ENCODE measurements around the gene MAP2K2.

The MAP2K2 gene

GRCh38 chr19:4059891-4060620, 63.9 kb downstream of the MAP2K2 start:
- Histone ChIP-seq H3K27ac (peak overlapping the region; percentile 71 to 97 (median 88)), H4K20me1 (peaks cover 99 to 100% (median 100%) of the 10 kb centered on the region in 11 experiments), H3K27me3 (no peaks in the 10 kb centered on the region), H3K9ac (peak overlapping the region; percentile 71 to 100 (median 96); a peak in 21 of 22 replicates), H3K4me1 (peaks cover 64 to 88% (median 72%) of the 10 kb centered on the region in 10 experiments), H3K4me2 (peak overlapping the region; percentile 60 to 100 (median 99)), H3K9me3 (replicated peaks in 1 of 11) (no peaks in the 10 kb centered on the region), H3K4me3 (peak overlapping the region in 4 of 10 experiments; percentile 9 to 99 (median 96); a peak in 5 of 20 replicates), H3K36me3 (peaks cover 26 to 97% (median 81%) of the 10 kb centered on the region in 11 experiments)
- no peak for TF ChIP-seq Cebpa-rat (IDR thresholded peaks at IDR 0.05)

- Histone ChIP-seq H3K27ac (peak overlapping the region; percentile 71 to 97 (median 88)), H3K4me1 (peaks cover 64 to 94% (median 72%) of the 10 kb centered on the region in 10 experiments), H3K9ac (peak overlapping the region; percentile 71 to 100 (median 96); a peak in 20 of 22 replicates), H3K9me3 (replicated peaks in 1 of 11) (no peaks in the 10 kb centered on the region), H3K4me2 (peak overlapping the region; percentile 60 to 100 (median 99); a peak in 21 of 22 replicates), H4K20me1 (peaks cover 100% of the 10 kb centered on the region in 11 experiments), H3K27me3 (no peaks in the 10 kb centered on the region), H3K4me3 (peak overlapping the region in 6 of 10 experiments; percentile 23 to 99 (median 68); a peak in 9 of 20 replicates), H3K36me3 (peaks cover 32 to 99% (median 85%) of the 10 kb centered on the region in 11 experiments)
- TF ChIP-seq Cebpa-rat (IDR thresholded peaks at IDR 0.05) = no peak
Measured at GRCh38 chr19:4059453-4059871, 64.5 kb downstream of the MAP2K2 start.

- H3K4me2 ChIP-seq = peak overlapping the region; percentile 60 to 100 (median 99); a peak in 21 of 22 replicates
- peaks cover 38 to 99% (median 87%) of the 10 kb centered on the region in 11 experiments for H3K36me3 ChIP-seq
- H3K9me3 ChIP-seq (replicated peaks in 1 of 11) = no peaks in the 10 kb centered on the region
- H3K4me1 ChIP-seq = peaks cover 61 to 99% (median 70%) of the 10 kb centered on the region in 10 experiments
- TF ChIP-seq Cebpa-rat (IDR thresholded peaks at IDR 0.05) = no peak; a peak in 1 of 22 replicates
- peaks cover 100% of the 10 kb centered on the region in 11 experiments for H4K20me1 ChIP-seq
- peak overlapping the region; percentile 71 to 97 (median 88) for H3K27ac ChIP-seq
- peak overlapping the region in 9 of 10 experiments; percentile 14 to 99 (median 29); a peak in 13 of 20 replicates for H3K4me3 ChIP-seq
- H3K9ac ChIP-seq = peak overlapping the region; percentile 71 to 100 (median 96)
- H3K27me3 ChIP-seq = no peaks in the 10 kb centered on the region
Measured at GRCh38 chr19:4058693-4059452, 65.0 kb downstream of the MAP2K2 start.

- peak overlapping the region in 8 of 10 experiments; percentile 14 to 99 (median 35); a peak in 10 of 20 replicates for H3K4me3 ChIP-seq
- H3K9ac ChIP-seq = peak overlapping the region; percentile 71 to 100 (median 96)
- no peaks in the 10 kb centered on the region for H3K27me3 ChIP-seq
- H3K4me1 ChIP-seq = peaks cover 53 to 99% (median 68%) of the 10 kb centered on the region in 10 experiments
- TF ChIP-seq Cebpa-rat (IDR thresholded peaks at IDR 0.05) = peak in 8 of 11 experiments; percentile 10 to 75 (median 58); a peak in 10 of 22 replicates
- peak overlapping the region; percentile 71 to 97 (median 88) for H3K27ac ChIP-seq
- peak overlapping the region; percentile 60 to 100 (median 99); a peak in 21 of 22 replicates for H3K4me2 ChIP-seq
- peaks cover 41 to 99% (median 87%) of the 10 kb centered on the region in 11 experiments for H3K36me3 ChIP-seq
- H3K9me3 ChIP-seq (replicated peaks in 1 of 11) = no peaks in the 10 kb centered on the region
- peaks cover 100% of the 10 kb centered on the region in 11 experiments for H4K20me1 ChIP-seq
Measured at GRCh38 chr19:4057931-4058692, 65.8 kb downstream of the MAP2K2 start.

- no peak overlapping the region for H3K4me3 ChIP-seq
- H3K9me3 ChIP-seq (replicated peaks in 1 of 11) = no peaks in the 10 kb centered on the region
- H3K4me2 ChIP-seq = no peak overlapping the region
- H3K4me1 ChIP-seq = peaks cover 25 to 97% (median 56%) of the 10 kb centered on the region in 10 experiments; a peak in 19 of 20 replicates
- H3K27ac ChIP-seq = 0 out of 22 replicates have a peak overlapping the region, but pooled peaks of 1 of the 11 experiments have one; percentile 4
- H3K9ac ChIP-seq = peak overlapping the region in 1 of 11 experiments; percentile 8; a peak in 2 of 22 replicates
- peaks cover 99 to 100% (median 100%) of the 10 kb centered on the region in 11 experiments for H4K20me1 ChIP-seq
- H3K36me3 ChIP-seq = peaks cover 49 to 95% (median 84%) of the 10 kb centered on the region in 11 experiments
- no peak for TF ChIP-seq Cebpa-rat (IDR thresholded peaks at IDR 0.05)
- H3K27me3 ChIP-seq = no peaks in the 10 kb centered on the region
Measured at GRCh38 chr19:4055209-4055552, 68.7 kb downstream of the MAP2K2 start.

GRCh38 chr19:4054441-4055208, 69.3 kb downstream of the MAP2K2 start:
- peaks cover 99 to 100% (median 100%) of the 10 kb centered on the region in 11 experiments for H4K20me1 ChIP-seq
- H3K4me1 ChIP-seq = peaks cover 20 to 93% (median 50%) of the 10 kb centered on the region in 10 experiments; a peak in 19 of 20 replicates
- H3K27me3 ChIP-seq = no peaks in the 10 kb centered on the region
- no peak overlapping the region for H3K4me3 ChIP-seq
- H3K36me3 ChIP-seq = peaks cover 54 to 97% (median 84%) of the 10 kb centered on the region in 11 experiments
- peak overlapping the region in 2 of 11 experiments; percentile 74 to 79; a peak in 3 of 22 replicates for H3K4me2 ChIP-seq
- no peak for TF ChIP-seq Cebpa-rat (IDR thresholded peaks at IDR 0.05)
- no peaks in the 10 kb centered on the region for H3K9me3 ChIP-seq (replicated peaks in 1 of 11)
- H3K9ac ChIP-seq = peak overlapping the region in 1 of 11 experiments; percentile 8; a peak in 2 of 22 replicates
- no peak overlapping the region; a peak in 1 of 22 replicates for H3K27ac ChIP-seq

GRCh38 chr19:4053423-4054324, 70.2 kb downstream of the MAP2K2 start:
- no peak for TF ChIP-seq Cebpa-rat (IDR thresholded peaks at IDR 0.05)
- Histone ChIP-seq H3K4me1 (peaks cover 10 to 83% (median 41%) of the 10 kb centered on the region in 10 experiments; a peak in 19 of 20 replicates), H3K27ac (no peak overlapping the region), H3K4me3 (peak overlapping the region in 2 of 10 experiments; percentile 13 to 29; a peak in 1 of 20 replicates), H3K36me3 (peaks cover 61 to 94% (median 90%) of the 10 kb centered on the region in 11 experiments), H4K20me1 (peaks cover 98 to 100% (median 99%) of the 10 kb centered on the region in 11 experiments), H3K4me2 (peak overlapping the region in 7 of 11 experiments; percentile 4 to 79 (median 59); a peak in 12 of 22 replicates), H3K9ac (peak overlapping the region in 2 of 11 experiments; percentile 19 to 61; a peak in 2 of 22 replicates), H3K27me3 (no peaks in the 10 kb centered on the region), H3K9me3 (replicated peaks in 1 of 11) (no peaks in the 10 kb centered on the region)
